Ovary (tissue), 3 donors: Measurements from ENCODE around the gene EHMT2.

Source experiments
- CTCF ChIP-seq, 3 donors: fragments of 450-650 bp in 2 of 3; fragments of 200-600 bp in 1 of 3; IDR thresholded peaks; one replicate each; pipeline versions ENCODE4 v1.5.1 to v1.8.0; 2016 to 2022; ENCODE audit warnings: antibody characterized with exemption in 3 of 3, mild to moderate bottlenecking in 1 of 3
- EP300 ChIP-seq: sonication (generic); formaldehyde crosslinking; IDR thresholded peaks from one replicate; pipeline ENCODE4 v1.6.1; 2017; ENCODE audit warnings: antibody characterized with exemption
- POLR2A ChIP-seq: fragments of 450-650 bp; IDR thresholded peaks from one replicate; pipeline ENCODE4 v1.6.1; 2017; ENCODE audit warnings: antibody characterized with exemption, mild to moderate bottlenecking, moderate library complexity
- donor health status: DM: no; HTN: no; CAD: no.

DNA sequence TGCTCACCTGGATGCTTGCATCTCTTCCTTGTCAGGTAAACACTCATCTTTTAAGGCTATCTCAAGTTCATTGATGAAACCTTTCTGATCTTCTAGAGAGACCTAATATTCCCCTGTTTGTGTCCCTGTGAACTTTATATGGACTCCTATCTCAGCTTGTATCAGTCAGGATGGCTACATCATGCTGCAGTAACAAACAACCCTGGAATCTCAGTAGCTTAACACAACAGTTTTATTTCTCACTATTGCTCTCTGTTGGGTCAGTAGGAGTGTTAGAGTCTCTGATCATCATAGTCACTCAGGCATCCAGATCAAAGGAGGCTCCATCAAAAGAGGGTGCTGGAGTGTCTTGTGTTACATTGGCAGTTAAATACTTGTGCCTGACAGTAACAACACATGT, 17.9 kb upstream of the EHMT2 start:
- TF ChIP-seq CTCF (IDR thresholded peaks at IDR 0.05) (no peak), EP300 (no peak), POLR2A (no peak)
